Memory B cell (primary cell): ENCODE measurements around the gene RING1.
A peak's percentile ranks its signal among the peaks of the same experiment; 100 is the strongest.

Source experiments
- ATAC-seq: fragments of 150-1000 bp; cut with Tn5 transposase; 2 replicates; pipeline ENCODE4 v1.10.0; 2021; ENCODE audit warnings: low read depth, mild to moderate bottlenecking, moderate library complexity
- DNase-seq, 2 donors: peaks; one replicate each; pipeline ENCODE4 v3.0.0; 2022; ENCODE audit warnings: low spot score in 2 of 2
- H3K27ac Mint-ChIP-seq: one replicate; pipeline ENCODE4 v1.8.0; 2022; ENCODE audit warnings: mild to moderate bottlenecking, moderate library complexity, mixed read lengths
- H3K27me3 Mint-ChIP-seq: one replicate; pipeline ENCODE4 v1.8.0; 2022; ENCODE audit warnings: mixed read lengths
- H3K36me3 Mint-ChIP-seq: one replicate; pipeline ENCODE4 v1.8.0; 2022; ENCODE audit warnings: mild to moderate bottlenecking, mixed read lengths
- H3K4me1 Mint-ChIP-seq: one replicate; pipeline ENCODE4 v1.8.0; 2022; ENCODE audit warnings: mixed read lengths
- H3K4me3 Mint-ChIP-seq: one replicate; pipeline ENCODE4 v1.8.0; 2022; ENCODE audit warnings: mild to moderate bottlenecking, moderate library complexity, mixed read lengths
- H3K9me3 Mint-ChIP-seq: one replicate; pipeline ENCODE4 v1.8.0; 2022; ENCODE audit warnings: mixed read lengths

RING1 gene

GRCh38 chr6:33168639-33169038 is 39.7 kb upstream of the RING1 start:
- DNase-seq (no peak), ATAC-seq (no peak)
- no peak overlapping the region for H3K4me3 Mint-ChIP-seq
- H3K27me3 Mint-ChIP-seq, result peaks cover 16% of the 10 kb centered on the region
- H3K4me1 Mint-ChIP-seq, result peaks cover 9% of the 10 kb centered on the region
- no peaks in the 10 kb centered on the region for H3K36me3 Mint-ChIP-seq
- no peaks in the 10 kb centered on the region for H3K9me3 Mint-ChIP-seq
- no peak overlapping the region for H3K27ac Mint-ChIP-seq

GRCh38 chr6:33169291-33170175 is 38.8 kb upstream of the RING1 start:
- no peaks in the 10 kb centered on the region for H3K36me3 Mint-ChIP-seq
- peaks cover 6% of the 10 kb centered on the region for H3K4me1 Mint-ChIP-seq
- no peak overlapping the region for H3K27ac Mint-ChIP-seq
- ATAC-seq (no peak), DNase-seq (no peak)
- H3K27me3 Mint-ChIP-seq, result peaks cover 9% of the 10 kb centered on the region
- no peaks in the 10 kb centered on the region for H3K9me3 Mint-ChIP-seq
- H3K4me3 Mint-ChIP-seq, result no peak overlapping the region

- Mint-ChIP-seq H3K27me3 (peaks cover 17% of the 10 kb centered on the region), H3K9me3 (no peaks in the 10 kb centered on the region), H3K27ac (no peak overlapping the region), H3K4me3 (no peak overlapping the region), H3K36me3 (no peaks in the 10 kb centered on the region), H3K4me1 (peaks cover 6% of the 10 kb centered on the region)
- peak; percentile 25 for ATAC-seq
- DNase-seq, result no peak
These were observed 37.9 kb upstream of the RING1 start for GRCh38 chr6:33170176-33171015.

- DNase-seq (no peak), ATAC-seq (no peak)
- H3K27ac Mint-ChIP-seq, result no peak overlapping the region
- H3K4me1 Mint-ChIP-seq, result peaks cover 6% of the 10 kb centered on the region
- no peaks in the 10 kb centered on the region for H3K9me3 Mint-ChIP-seq
- peaks cover 21% of the 10 kb centered on the region for H3K27me3 Mint-ChIP-seq
- no peak overlapping the region for H3K4me3 Mint-ChIP-seq
- no peaks in the 10 kb centered on the region for H3K36me3 Mint-ChIP-seq
These were observed 37.1 kb upstream of the RING1 start for GRCh38 chr6:33171016-33171879.

- no peak for DNase-seq
- no peak overlapping the region for H3K4me3 Mint-ChIP-seq
- no peaks in the 10 kb centered on the region for H3K36me3 Mint-ChIP-seq
- H3K27ac Mint-ChIP-seq, result no peak overlapping the region
- H3K4me1 Mint-ChIP-seq, result peaks cover 3% of the 10 kb centered on the region
- no peaks in the 10 kb centered on the region for H3K9me3 Mint-ChIP-seq
- no peak for ATAC-seq
- H3K27me3 Mint-ChIP-seq, result peaks cover 21% of the 10 kb centered on the region
These were observed 36.2 kb upstream of the RING1 start for GRCh38 chr6:33171880-33172687.

GRCh38 chr6:33172688-33173534 is 35.4 kb upstream of the RING1 start:
- peaks cover 3% of the 10 kb centered on the region for H3K4me1 Mint-ChIP-seq
- peaks cover 24% of the 10 kb centered on the region for H3K27me3 Mint-ChIP-seq
- DNase-seq (peak; percentile 32 to 42), ATAC-seq (peak; percentile 55)
- no peak overlapping the region for H3K4me3 Mint-ChIP-seq
- H3K36me3 Mint-ChIP-seq, result no peaks in the 10 kb centered on the region
- no peaks in the 10 kb centered on the region for H3K9me3 Mint-ChIP-seq
- H3K27ac Mint-ChIP-seq, result no peak overlapping the region

GRCh38 chr6:33173535-33174180 is 34.6 kb upstream of the RING1 start:
- no peak overlapping the region for H3K4me3 Mint-ChIP-seq
- no peak overlapping the region for H3K27ac Mint-ChIP-seq
- no peak for DNase-seq
- ATAC-seq, result no peak
- no peaks in the 10 kb centered on the region for H3K9me3 Mint-ChIP-seq
- H3K36me3 Mint-ChIP-seq, result no peaks in the 10 kb centered on the region
- H3K4me1 Mint-ChIP-seq, result peaks cover 3% of the 10 kb centered on the region
- peaks cover 24% of the 10 kb centered on the region for H3K27me3 Mint-ChIP-seq

GRCh38 chr6:33174784-33175183 is 33.5 kb upstream of the RING1 start:
- Mint-ChIP-seq H3K9me3 (no peaks in the 10 kb centered on the region), H3K4me1 (peaks cover 3% of the 10 kb centered on the region), H3K36me3 (no peaks in the 10 kb centered on the region), H3K27ac (no peak overlapping the region), H3K4me3 (no peak overlapping the region), H3K27me3 (peaks cover 24% of the 10 kb centered on the region)
- peak; percentile 47 for ATAC-seq
- DNase-seq, result no peak

- no peak overlapping the region for H3K27ac Mint-ChIP-seq
- no peaks in the 10 kb centered on the region for H3K4me1 Mint-ChIP-seq
- ATAC-seq (no peak), DNase-seq (no peak)
- no peaks in the 10 kb centered on the region for H3K9me3 Mint-ChIP-seq
- H3K4me3 Mint-ChIP-seq, result no peak overlapping the region
- H3K36me3 Mint-ChIP-seq, result no peaks in the 10 kb centered on the region
- peaks cover 24% of the 10 kb centered on the region for H3K27me3 Mint-ChIP-seq
These were observed 32.7 kb upstream of the RING1 start for GRCh38 chr6:33175436-33176069.

- peaks cover 24% of the 10 kb centered on the region for H3K27me3 Mint-ChIP-seq
- ATAC-seq, result no peak
- H3K36me3 Mint-ChIP-seq, result no peaks in the 10 kb centered on the region
These were observed 31.4 kb upstream of the RING1 start for GRCh38 chr6:33176906-33177305.

GRCh38 chr6:33177552-33178446 is 30.5 kb upstream of the RING1 start:
- peaks cover 20% of the 10 kb centered on the region for H3K27me3 Mint-ChIP-seq
- no peak overlapping the region for H3K27ac Mint-ChIP-seq
- H3K4me3 Mint-ChIP-seq, result no peak overlapping the region
- ATAC-seq (no peak), DNase-seq (no peak)
- peaks cover 2% of the 10 kb centered on the region for H3K9me3 Mint-ChIP-seq
- peaks cover 2% of the 10 kb centered on the region for H3K36me3 Mint-ChIP-seq
- peaks cover 2% of the 10 kb centered on the region for H3K4me1 Mint-ChIP-seq

More at GRCh38 chr6:33176906-33177305, 31.4 kb upstream of the RING1 start:
- Mint-ChIP-seq H3K27ac (no peak overlapping the region), H3K4me3 (no peak overlapping the region), H3K4me1 (no peaks in the 10 kb centered on the region), H3K9me3 (no peaks in the 10 kb centered on the region)
- no peak for DNase-seq
